ENCODE data around the gene TMEM164. TPM values are rescaled to one million over a fixed set of nuclear protein-coding genes. Genes with fewer than 3 reads are reported as not detected.

TMEM164 gene
- total and polyA plus RNA-seq, 2 experiments from 2014 or later: 3.4 to 17.2 TPM

DNA sequence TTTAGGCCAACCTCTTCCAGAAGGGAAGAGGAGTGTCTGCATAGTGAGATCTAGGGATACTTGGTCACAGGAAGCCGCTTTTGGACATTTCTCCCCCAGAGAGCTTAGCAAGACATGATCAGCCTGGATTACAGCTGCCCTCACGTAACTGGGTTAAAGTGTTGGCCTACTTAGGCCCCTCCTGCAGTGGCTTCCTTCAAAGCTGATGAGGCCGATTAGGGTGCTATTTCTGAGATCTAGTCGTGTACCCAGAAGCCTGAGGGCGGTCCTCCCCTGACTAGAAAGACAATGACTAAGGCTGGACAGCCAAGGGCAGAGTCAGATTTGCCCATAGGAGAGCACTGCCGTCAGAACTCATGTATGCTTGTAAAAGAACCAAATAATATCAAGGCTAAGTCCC, 180.0 kb downstream of the TMEM164 start:
- peaks cover 4% of the 10 kb centered on the region; the same call in 2 of the 3 replicates for H3K9me3 Mint-ChIP-seq
- H3K4me1 ChIP-seq (ENCODE audit: insufficient read depth): no peaks in the 10 kb centered on the region
- H3K27me3 Mint-ChIP-seq (ENCODE audit: insufficient read depth, low read depth, poor library complexity): peaks cover 3% of the 10 kb centered on the region
- H3K9me2 ChIP-seq (ENCODE audit: insufficient read depth): no peaks in the 10 kb centered on the region
- H3K4me3 ChIP-seq: no peak overlapping the region
- H3K36me3 ChIP-seq (ENCODE audit: insufficient read depth): no peaks in the 10 kb centered on the region
- peaks cover 3% of the 10 kb centered on the region; the same call in 2 of the 3 replicates for H3K36me3 Mint-ChIP-seq (ENCODE audit: low read depth)
- H2AFZ ChIP-seq: no peak overlapping the region
- no peak overlapping the region for H3K4me2 ChIP-seq
- ATAC-seq (no peak), DNase-seq (ENCODE audit: low spot score) (no peak)
- H3K4me3 Mint-ChIP-seq: no peak overlapping the region
- H4K20me1 ChIP-seq (replicated peaks; ENCODE audit: insufficient read depth): no peaks in the 10 kb centered on the region
- no peaks in the 10 kb centered on the region for H3K79me2 ChIP-seq (replicated peaks; ENCODE audit: insufficient read depth)
- H3K27ac ChIP-seq (ENCODE audit: low read depth): no peak overlapping the region
- TF ChIP-seq POLR2AphosphoS5 (IDR thresholded peaks at IDR 0.05; ENCODE audit: low read depth) (no peak), EZH2phosphoT487 (IDR thresholded peaks at IDR 0.05; ENCODE audit: unreplicated experiment) (no peak), NANOG (IDR thresholded peaks at IDR 0.05; ENCODE audit: borderline replicate concordance) (no peak)
- TF ChIP-seq, protein P1, sequence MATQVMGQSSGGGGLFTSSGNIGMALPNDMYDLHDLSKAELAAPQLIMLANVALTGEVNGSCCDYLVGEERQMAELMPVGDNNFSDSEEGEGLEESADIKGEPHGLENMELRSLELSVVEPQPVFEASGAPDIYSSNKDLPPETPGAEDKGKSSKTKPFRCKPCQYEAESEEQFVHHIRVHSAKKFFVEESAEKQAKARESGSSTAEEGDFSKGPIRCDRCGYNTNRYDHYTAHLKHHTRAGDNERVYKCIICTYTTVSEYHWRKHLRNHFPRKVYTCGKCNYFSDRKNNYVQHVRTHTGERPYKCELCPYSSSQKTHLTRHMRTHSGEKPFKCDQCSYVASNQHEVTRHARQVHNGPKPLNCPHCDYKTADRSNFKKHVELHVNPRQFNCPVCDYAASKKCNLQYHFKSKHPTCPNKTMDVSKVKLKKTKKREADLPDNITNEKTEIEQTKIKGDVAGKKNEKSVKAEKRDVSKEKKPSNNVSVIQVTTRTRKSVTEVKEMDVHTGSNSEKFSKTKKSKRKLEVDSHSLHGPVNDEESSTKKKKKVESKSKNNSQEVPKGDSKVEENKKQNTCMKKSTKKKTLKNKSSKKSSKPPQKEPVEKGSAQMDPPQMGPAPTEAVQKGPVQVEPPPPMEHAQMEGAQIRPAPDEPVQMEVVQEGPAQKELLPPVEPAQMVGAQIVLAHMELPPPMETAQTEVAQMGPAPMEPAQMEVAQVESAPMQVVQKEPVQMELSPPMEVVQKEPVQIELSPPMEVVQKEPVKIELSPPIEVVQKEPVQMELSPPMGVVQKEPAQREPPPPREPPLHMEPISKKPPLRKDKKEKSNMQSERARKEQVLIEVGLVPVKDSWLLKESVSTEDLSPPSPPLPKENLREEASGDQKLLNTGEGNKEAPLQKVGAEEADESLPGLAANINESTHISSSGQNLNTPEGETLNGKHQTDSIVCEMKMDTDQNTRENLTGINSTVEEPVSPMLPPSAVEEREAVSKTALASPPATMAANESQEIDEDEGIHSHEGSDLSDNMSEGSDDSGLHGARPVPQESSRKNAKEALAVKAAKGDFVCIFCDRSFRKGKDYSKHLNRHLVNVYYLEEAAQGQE (IDR thresholded peaks at IDR 0.05; ENCODE audit: unreplicated experiment): no peak
- H3K4me1 Mint-ChIP-seq: peaks cover 20% of the 10 kb centered on the region
- no peaks in the 10 kb centered on the region for H3F3A ChIP-seq (replicated peaks; ENCODE audit: low read depth)
- no peaks in the 10 kb centered on the region for H3K27me3 ChIP-seq (ENCODE audit: insufficient read depth)
- H3K27ac Mint-ChIP-seq: no peak overlapping the region

DNA sequence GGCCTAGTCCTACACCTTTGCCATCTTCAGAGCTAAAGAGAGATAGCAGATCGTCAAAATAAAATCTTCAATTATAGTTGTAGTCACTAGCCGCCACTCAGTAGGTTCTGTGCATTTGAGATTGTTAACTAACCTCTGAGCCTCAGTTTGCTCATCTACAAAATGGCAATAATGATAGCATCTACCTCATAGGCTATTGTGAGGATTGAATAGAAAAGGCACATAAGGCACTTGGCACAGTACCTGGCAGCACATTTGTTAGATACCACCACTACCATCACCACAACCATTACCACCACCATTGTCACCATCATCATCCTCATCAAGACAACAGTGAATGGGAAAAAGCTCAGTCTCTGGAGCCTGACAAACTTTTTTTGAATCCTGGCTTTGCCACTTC, 180.4 kb downstream of the TMEM164 start:
- Histone ChIP-seq H3K4me2 (no peak overlapping the region), H3K27me3 (ENCODE audit: insufficient read depth) (no peaks in the 10 kb centered on the region), H3K4me3 (no peak overlapping the region), H3K36me3 (ENCODE audit: insufficient read depth) (no peaks in the 10 kb centered on the region), H3F3A (replicated peaks; ENCODE audit: low read depth) (no peaks in the 10 kb centered on the region), H3K79me2 (replicated peaks; ENCODE audit: insufficient read depth) (no peaks in the 10 kb centered on the region), H4K20me1 (replicated peaks; ENCODE audit: insufficient read depth) (no peaks in the 10 kb centered on the region), H2AFZ (no peak overlapping the region), H3K27ac (ENCODE audit: low read depth) (no peak overlapping the region), H3K4me1 (ENCODE audit: insufficient read depth) (no peaks in the 10 kb centered on the region), H3K9me2 (ENCODE audit: insufficient read depth) (no peaks in the 10 kb centered on the region)
- no peak overlapping the region for H3K4me3 Mint-ChIP-seq
- H3K27ac Mint-ChIP-seq: no peak overlapping the region
- peaks cover 3% of the 10 kb centered on the region; the same call in 2 of the 3 replicates for H3K36me3 Mint-ChIP-seq (ENCODE audit: low read depth)
- H3K27me3 Mint-ChIP-seq (ENCODE audit: insufficient read depth, low read depth, poor library complexity): peaks cover 3% of the 10 kb centered on the region
- DNase-seq (ENCODE audit: low spot score) (no peak), ATAC-seq (no peak)
- peaks cover 4% of the 10 kb centered on the region; the same call in 2 of the 3 replicates for H3K9me3 Mint-ChIP-seq
- H3K4me1 Mint-ChIP-seq: peaks cover 20% of the 10 kb centered on the region
- TF ChIP-seq STAT1 (IDR thresholded peaks at IDR 0.05; ENCODE audit: unreplicated experiment) (no peak), JUNB (IDR thresholded peaks at IDR 0.05; ENCODE audit: unreplicated experiment) (no peak), EZH2phosphoT487 (IDR thresholded peaks at IDR 0.05; ENCODE audit: unreplicated experiment) (no peak), EZH2 (IDR thresholded peaks at IDR 0.05; ENCODE audit: low read depth, unreplicated experiment) (no peak), ZNF331 (CRISPR knock-in tag; IDR thresholded peaks at IDR 0.05; ENCODE audit: low read depth) (no peak)
- TF ChIP-seq, protein P1 (IDR thresholded peaks at IDR 0.05; ENCODE audit: unreplicated experiment): no peak
- TF ChIP-seq, protein P2, sequence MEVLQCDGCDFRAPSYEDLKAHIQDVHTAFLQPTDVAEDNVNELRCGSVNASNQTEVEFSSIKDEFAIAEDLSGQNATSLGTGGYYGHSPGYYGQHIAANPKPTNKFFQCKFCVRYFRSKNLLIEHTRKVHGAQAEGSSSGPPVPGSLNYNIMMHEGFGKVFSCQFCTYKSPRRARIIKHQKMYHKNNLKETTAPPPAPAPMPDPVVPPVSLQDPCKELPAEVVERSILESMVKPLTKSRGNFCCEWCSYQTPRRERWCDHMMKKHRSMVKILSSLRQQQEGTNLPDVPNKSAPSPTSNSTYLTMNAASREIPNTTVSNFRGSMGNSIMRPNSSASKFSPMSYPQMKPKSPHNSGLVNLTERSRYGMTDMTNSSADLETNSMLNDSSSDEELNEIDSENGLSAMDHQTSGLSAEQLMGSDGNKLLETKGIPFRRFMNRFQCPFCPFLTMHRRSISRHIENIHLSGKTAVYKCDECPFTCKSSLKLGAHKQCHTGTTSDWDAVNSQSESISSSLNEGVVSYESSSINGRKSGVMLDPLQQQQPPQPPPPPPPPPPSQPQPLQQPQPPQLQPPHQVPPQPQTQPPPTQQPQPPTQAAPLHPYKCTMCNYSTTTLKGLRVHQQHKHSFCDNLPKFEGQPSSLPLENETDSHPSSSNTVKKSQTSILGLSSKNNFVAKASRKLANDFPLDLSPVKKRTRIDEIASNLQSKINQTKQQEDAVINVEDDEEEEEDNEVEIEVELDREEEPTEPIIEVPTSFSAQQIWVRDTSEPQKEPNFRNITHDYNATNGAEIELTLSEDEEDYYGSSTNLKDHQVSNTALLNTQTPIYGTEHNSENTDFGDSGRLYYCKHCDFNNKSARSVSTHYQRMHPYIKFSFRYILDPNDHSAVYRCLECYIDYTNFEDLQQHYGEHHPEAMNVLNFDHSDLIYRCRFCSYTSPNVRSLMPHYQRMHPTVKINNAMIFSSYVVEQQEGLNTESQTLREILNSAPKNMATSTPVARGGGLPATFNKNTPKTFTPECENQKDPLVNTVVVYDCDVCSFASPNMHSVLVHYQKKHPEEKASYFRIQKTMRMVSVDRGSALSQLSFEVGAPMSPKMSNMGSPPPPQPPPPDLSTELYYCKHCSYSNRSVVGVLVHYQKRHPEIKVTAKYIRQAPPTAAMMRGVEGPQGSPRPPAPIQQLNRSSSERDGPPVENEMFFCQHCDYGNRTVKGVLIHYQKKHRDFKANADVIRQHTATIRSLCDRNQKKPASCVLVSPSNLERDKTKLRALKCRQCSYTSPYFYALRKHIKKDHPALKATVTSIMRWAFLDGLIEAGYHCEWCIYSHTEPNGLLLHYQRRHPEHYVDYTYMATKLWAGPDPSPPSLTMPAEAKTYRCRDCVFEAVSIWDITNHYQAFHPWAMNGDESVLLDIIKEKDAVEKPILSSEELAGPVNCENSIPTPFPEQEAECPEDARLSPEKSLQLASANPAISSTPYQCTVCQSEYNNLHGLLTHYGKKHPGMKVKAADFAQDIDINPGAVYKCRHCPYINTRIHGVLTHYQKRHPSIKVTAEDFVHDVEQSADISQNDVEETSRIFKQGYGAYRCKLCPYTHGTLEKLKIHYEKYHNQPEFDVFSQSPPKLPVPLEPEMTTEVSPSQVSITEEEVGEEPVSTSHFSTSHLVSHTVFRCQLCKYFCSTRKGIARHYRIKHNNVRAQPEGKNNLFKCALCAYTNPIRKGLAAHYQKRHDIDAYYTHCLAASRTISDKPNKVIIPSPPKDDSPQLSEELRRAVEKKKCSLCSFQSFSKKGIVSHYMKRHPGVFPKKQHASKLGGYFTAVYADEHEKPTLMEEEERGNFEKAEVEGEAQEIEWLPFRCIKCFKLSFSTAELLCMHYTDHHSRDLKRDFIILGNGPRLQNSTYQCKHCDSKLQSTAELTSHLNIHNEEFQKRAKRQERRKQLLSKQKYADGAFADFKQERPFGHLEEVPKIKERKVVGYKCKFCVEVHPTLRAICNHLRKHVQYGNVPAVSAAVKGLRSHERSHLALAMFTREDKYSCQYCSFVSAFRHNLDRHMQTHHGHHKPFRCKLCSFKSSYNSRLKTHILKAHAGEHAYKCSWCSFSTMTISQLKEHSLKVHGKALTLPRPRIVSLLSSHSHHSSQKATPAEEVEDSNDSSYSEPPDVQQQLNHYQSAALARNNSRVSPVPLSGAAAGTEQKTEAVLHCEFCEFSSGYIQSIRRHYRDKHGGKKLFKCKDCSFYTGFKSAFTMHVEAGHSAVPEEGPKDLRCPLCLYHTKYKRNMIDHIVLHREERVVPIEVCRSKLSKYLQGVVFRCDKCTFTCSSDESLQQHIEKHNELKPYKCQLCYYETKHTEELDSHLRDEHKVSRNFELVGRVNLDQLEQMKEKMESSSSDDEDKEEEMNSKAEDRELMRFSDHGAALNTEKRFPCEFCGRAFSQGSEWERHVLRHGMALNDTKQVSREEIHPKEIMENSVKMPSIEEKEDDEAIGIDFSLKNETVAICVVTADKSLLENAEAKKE (CRISPR knock-in tag; IDR thresholded peaks at IDR 0.05): no peak
